ENCODE measurements around the gene ANGPTL8. TPM values are rescaled to one million over a fixed set of nuclear protein-coding genes. Genes with fewer than 3 reads are reported as not detected.

Gene ANGPTL8
- total and polyA plus RNA-seq, 2 of the 13 experiments (the other 11 are each of a cell fraction or from before 2014, with no cell fraction given) = 27.3 to 243 TPM

DNA sequence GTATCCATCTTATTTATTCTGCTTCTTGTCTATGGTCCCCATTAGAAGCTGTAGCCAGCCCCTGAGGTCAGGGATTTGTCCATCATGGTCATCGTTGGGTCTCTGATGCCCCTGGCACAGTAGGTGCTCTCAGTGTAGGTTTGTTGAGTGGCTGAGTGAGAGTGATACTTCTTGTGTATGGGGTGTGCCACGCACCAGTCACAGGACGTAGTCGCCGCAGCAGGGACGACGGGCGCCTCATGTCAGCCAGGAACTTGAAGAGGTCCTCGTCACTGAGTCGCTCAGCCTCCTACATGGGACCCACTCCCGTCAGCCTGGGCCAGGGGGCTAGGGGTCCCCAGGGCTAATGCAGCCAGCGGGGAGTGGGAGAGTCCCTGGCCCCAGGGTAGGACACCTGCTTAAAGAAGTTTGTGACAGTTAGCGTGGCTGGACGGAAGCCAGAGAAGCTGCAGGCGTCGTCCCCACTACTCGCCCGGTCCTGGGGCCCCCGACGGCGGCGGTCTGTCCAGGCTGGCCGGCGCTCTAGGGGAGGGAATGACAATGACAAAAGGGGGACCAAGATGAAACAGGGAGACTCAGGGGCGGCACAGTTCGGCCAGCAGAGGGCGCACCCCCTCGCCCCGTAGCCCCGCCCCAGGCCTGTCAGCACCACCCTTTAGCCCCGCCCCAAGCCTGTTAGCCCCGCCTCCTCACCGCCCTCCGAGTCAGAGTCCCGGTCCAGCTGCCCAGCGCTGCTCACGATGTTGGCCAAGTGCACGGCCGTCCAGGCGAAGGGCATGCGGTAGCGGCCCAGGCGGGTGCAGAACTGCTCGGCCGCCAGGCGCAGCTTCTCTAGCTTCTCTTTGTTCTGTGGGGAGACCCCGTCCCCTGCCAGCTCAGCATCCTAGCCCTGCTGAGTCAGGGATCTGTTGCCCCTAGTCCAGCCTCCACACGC, 3.7 kb downstream of the ANGPTL8 start (continued):
- no peak for TF ChIP-seq MED13 (CRISPR knock-in tag; IDR thresholded peaks at IDR 0.05)
- TF ChIP-seq TCF7L2 (IDR thresholded peaks at IDR 0.05; ENCODE audit: low read depth, low read length) = no peak
- TF ChIP-seq, protein P1, sequence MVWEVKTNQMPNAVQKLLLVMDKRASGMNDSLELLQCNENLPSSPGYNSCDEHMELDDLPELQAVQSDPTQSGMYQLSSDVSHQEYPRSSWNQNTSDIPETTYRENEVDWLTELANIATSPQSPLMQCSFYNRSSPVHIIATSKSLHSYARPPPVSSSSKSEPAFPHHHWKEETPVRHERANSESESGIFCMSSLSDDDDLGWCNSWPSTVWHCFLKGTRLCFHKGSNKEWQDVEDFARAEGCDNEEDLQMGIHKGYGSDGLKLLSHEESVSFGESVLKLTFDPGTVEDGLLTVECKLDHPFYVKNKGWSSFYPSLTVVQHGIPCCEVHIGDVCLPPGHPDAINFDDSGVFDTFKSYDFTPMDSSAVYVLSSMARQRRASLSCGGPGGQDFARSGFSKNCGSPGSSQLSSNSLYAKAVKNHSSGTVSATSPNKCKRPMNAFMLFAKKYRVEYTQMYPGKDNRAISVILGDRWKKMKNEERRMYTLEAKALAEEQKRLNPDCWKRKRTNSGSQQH (CRISPR knock-in tag; IDR thresholded peaks at IDR 0.05; ENCODE audit: low read depth) = no peak
- TF ChIP-seq ZNF577 (CRISPR knock-in tag; IDR thresholded peaks at IDR 0.05; ENCODE audit: borderline replicate concordance, low read depth) = no peak
- no peak; the same call in 1 of the 2 replicates for TF ChIP-seq ESRRA (CRISPR knock-in tag; IDR thresholded peaks at IDR 0.05; ENCODE audit: low read depth)
- TF ChIP-seq HOXA9 (CRISPR knock-in tag; IDR thresholded peaks at IDR 0.05; ENCODE audit: borderline replicate concordance) = no peak
- no peak for TF ChIP-seq ZNF567 (CRISPR knock-in tag; IDR thresholded peaks at IDR 0.05; ENCODE audit: borderline replicate concordance)
- TF ChIP-seq, protein P2, sequence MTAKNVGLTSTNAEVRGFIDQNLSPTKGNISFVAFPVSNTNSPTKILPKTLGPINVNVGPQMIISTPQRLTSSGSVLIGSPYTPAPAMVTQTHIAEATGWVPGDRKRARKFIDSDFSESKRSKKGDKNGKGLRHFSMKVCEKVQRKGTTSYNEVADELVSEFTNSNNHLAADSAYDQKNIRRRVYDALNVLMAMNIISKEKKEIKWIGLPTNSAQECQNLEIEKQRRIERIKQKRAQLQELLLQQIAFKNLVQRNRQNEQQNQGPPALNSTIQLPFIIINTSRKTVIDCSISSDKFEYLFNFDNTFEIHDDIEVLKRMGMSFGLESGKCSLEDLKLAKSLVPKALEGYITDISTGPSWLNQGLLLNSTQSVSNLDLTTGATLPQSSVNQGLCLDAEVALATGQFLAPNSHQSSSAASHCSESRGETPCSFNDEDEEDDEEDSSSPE (CRISPR knock-in tag; IDR thresholded peaks at IDR 0.05) = peak; percentile 29; the same call in 1 of the 2 replicates
- TF ChIP-seq CCAR2 (optimal IDR thresholded peaks at IDR 0.05; ENCODE audit: low read depth, low read length) = no peak
- TF ChIP-seq, protein P3, sequence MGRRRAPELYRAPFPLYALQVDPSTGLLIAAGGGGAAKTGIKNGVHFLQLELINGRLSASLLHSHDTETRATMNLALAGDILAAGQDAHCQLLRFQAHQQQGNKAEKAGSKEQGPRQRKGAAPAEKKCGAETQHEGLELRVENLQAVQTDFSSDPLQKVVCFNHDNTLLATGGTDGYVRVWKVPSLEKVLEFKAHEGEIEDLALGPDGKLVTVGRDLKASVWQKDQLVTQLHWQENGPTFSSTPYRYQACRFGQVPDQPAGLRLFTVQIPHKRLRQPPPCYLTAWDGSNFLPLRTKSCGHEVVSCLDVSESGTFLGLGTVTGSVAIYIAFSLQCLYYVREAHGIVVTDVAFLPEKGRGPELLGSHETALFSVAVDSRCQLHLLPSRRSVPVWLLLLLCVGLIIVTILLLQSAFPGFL (CRISPR knock-in tag; IDR thresholded peaks at IDR 0.05) = no peak
- TF ChIP-seq NFKB2 (CRISPR knock-in tag; IDR thresholded peaks at IDR 0.05; ENCODE audit: borderline replicate concordance) = no peak; the same call in 1 of the 2 replicates
- TF ChIP-seq, protein P4, sequence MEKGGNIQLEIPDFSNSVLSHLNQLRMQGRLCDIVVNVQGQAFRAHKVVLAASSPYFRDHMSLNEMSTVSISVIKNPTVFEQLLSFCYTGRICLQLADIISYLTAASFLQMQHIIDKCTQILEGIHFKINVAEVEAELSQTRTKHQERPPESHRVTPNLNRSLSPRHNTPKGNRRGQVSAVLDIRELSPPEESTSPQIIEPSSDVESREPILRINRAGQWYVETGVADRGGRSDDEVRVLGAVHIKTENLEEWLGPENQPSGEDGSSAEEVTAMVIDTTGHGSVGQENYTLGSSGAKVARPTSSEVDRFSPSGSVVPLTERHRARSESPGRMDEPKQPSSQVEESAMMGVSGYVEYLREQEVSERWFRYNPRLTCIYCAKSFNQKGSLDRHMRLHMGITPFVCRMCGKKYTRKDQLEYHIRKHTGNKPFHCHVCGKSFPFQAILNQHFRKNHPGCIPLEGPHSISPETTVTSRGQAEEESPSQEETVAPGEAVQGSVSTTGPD (CRISPR knock-in tag; IDR thresholded peaks at IDR 0.05) = no peak
- TF ChIP-seq, protein P5, sequence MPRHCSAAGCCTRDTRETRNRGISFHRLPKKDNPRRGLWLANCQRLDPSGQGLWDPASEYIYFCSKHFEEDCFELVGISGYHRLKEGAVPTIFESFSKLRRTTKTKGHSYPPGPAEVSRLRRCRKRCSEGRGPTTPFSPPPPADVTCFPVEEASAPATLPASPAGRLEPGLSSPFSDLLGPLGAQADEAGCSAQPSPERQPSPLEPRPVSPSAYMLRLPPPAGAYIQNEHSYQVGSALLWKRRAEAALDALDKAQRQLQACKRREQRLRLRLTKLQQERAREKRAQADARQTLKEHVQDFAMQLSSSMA (CRISPR knock-in tag; IDR thresholded peaks at IDR 0.05) = no peak
- TF ChIP-seq, protein P6, sequence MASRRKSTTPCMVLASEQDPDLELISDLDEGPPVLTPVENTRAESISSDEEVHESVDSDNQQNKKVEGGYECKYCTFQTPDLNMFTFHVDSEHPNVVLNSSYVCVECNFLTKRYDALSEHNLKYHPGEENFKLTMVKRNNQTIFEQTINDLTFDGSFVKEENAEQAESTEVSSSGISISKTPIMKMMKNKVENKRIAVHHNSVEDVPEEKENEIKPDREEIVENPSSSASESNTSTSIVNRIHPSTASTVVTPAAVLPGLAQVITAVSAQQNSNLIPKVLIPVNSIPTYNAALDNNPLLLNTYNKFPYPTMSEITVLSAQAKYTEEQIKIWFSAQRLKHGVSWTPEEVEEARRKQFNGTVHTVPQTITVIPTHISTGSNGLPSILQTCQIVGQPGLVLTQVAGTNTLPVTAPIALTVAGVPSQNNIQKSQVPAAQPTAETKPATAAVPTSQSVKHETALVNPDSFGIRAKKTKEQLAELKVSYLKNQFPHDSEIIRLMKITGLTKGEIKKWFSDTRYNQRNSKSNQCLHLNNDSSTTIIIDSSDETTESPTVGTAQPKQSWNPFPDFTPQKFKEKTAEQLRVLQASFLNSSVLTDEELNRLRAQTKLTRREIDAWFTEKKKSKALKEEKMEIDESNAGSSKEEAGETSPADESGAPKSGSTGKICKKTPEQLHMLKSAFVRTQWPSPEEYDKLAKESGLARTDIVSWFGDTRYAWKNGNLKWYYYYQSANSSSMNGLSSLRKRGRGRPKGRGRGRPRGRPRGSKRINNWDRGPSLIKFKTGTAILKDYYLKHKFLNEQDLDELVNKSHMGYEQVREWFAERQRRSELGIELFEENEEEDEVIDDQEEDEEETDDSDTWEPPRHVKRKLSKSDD (CRISPR knock-in tag; IDR thresholded peaks at IDR 0.05; ENCODE audit: low read depth) = 0 out of 2 replicates have a peak, but pooled peaks have one; percentile 51
- no peak for TF ChIP-seq KMT2A (CRISPR knock-in tag; IDR thresholded peaks at IDR 0.05)
- no peak for TF ChIP-seq ZNF746 (CRISPR knock-in tag; IDR thresholded peaks at IDR 0.05)
- no peak for TF ChIP-seq ZNF17 (CRISPR knock-in tag; IDR thresholded peaks at IDR 0.05)
- TF ChIP-seq SMARCC2 (IDR thresholded peaks at IDR 0.05) = no peak
- TF ChIP-seq ZNF530 (CRISPR knock-in tag; IDR thresholded peaks at IDR 0.05; ENCODE audit: low read depth) = no peak
- no peak for TF ChIP-seq NCOA2 (CRISPR knock-in tag; IDR thresholded peaks at IDR 0.05)
- no peak for TF ChIP-seq GATAD2A (CRISPR knock-in tag; IDR thresholded peaks at IDR 0.05)

All from HepG2 (cell line).